ENCODE measurements around the gene MKRN2. TPM values are rescaled to one million over a fixed set of nuclear protein-coding genes. Genes with fewer than 3 reads are reported as not detected.
A peak's percentile ranks its signal among the peaks of the same experiment; 100 is the strongest.

The MKRN2 gene
- total RNA-seq, 2 experiments from 2014 or later, result 19.0 to 20.3 TPM

- Histone ChIP-seq H3K4me1 (ENCODE audit: insufficient read depth, low read length) (no peaks in the 10 kb centered on the region), H3K27me3 (ENCODE audit: control insufficient read depth in 1 of 2, insufficient read depth in 2 of 2, low read length in 2 of 2) (no peaks in the 10 kb centered on the region), H3K36me3 (ENCODE audit: insufficient read depth, low read length) (peaks cover 87% of the 10 kb centered on the region), H3K4me3 (ENCODE audit: low read length) (no peak overlapping the region), H3K27ac (ENCODE audit: low read depth in 1 of 2, low read length in 2 of 2) (no peak overlapping the region), H3K9me3 (ENCODE audit: control insufficient read depth in 1 of 2, insufficient read depth in 1 of 2, low read length in 2 of 2) (no peaks in the 10 kb centered on the region)
- Mint-ChIP-seq H3K4me3 (no peak overlapping the region), H3K9me3 (no peaks in the 10 kb centered on the region), H3K4me1 (ENCODE audit: low read depth) (no peaks in the 10 kb centered on the region), H3K27ac (no peak overlapping the region), H3K36me3 (ENCODE audit: low read depth) (peaks cover 95% of the 10 kb centered on the region), H3K27me3 (no peaks in the 10 kb centered on the region)
- DNase-seq (no peak), ATAC-seq (ENCODE audit: poor library complexity) (no peak)
- ChIA-PET POLR2A (interaction anchor here (1.3 kb wide), 1 partner anchor 14 kb away, joined by 5 read pairs; no protein-coding TSS in a partner anchor), CTCF (interaction anchor here (1.1 kb wide), 1 partner anchor 119 kb away, joined by 3 read pairs; no protein-coding TSS in a partner anchor)
- TF ChIP-seq, protein P1, sequence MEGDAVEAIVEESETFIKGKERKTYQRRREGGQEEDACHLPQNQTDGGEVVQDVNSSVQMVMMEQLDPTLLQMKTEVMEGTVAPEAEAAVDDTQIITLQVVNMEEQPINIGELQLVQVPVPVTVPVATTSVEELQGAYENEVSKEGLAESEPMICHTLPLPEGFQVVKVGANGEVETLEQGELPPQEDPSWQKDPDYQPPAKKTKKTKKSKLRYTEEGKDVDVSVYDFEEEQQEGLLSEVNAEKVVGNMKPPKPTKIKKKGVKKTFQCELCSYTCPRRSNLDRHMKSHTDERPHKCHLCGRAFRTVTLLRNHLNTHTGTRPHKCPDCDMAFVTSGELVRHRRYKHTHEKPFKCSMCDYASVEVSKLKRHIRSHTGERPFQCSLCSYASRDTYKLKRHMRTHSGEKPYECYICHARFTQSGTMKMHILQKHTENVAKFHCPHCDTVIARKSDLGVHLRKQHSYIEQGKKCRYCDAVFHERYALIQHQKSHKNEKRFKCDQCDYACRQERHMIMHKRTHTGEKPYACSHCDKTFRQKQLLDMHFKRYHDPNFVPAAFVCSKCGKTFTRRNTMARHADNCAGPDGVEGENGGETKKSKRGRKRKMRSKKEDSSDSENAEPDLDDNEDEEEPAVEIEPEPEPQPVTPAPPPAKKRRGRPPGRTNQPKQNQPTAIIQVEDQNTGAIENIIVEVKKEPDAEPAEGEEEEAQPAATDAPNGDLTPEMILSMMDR (IDR thresholded peaks at IDR 0.05), result no peak
- intact Hi-C loops (cut with DNase I, micrococcal nuclease), result no loop called here
Observed at GRCh38 chr3:12601072-12601471, 44.2 kb downstream of the MKRN2 start.

- Mint-ChIP-seq H3K4me3 (no peak overlapping the region), H3K9me3 (no peaks in the 10 kb centered on the region), H3K36me3 (ENCODE audit: low read depth) (peaks cover 97% of the 10 kb centered on the region), H3K27me3 (no peaks in the 10 kb centered on the region), H3K4me1 (ENCODE audit: low read depth) (peaks cover 12% of the 10 kb centered on the region), H3K27ac (peak overlapping the region; percentile 27)
- ChIA-PET POLR2A (no interaction called here), CTCF (no interaction called here)
- H3K4me1 ChIP-seq (ENCODE audit: insufficient read depth, low read length), result peaks cover 11% of the 10 kb centered on the region
- no peak overlapping the region for H3K27ac ChIP-seq (ENCODE audit: low read depth in 1 of 2, low read length in 2 of 2)
- no peak for ATAC-seq (ENCODE audit: poor library complexity)
- intact Hi-C loops (cut with DNase I, micrococcal nuclease), result no loop called here
- no peaks in the 10 kb centered on the region for H3K9me3 ChIP-seq (ENCODE audit: control insufficient read depth in 1 of 2, insufficient read depth in 1 of 2, low read length in 2 of 2)
- peaks cover 87% of the 10 kb centered on the region for H3K36me3 ChIP-seq (ENCODE audit: insufficient read depth, low read length)
- no peaks in the 10 kb centered on the region for H3K27me3 ChIP-seq (ENCODE audit: control insufficient read depth in 1 of 2, insufficient read depth in 2 of 2, low read length in 2 of 2)
- TF ChIP-seq, protein P1 (IDR thresholded peaks at IDR 0.05), result no peak
- no peak for DNase-seq
- H3K4me3 ChIP-seq (ENCODE audit: low read length), result no peak overlapping the region
Observed at GRCh38 chr3:12603969-12604368, 47.1 kb downstream of the MKRN2 start.

GRCh38 chr3:12608376-12608775 is 51.5 kb downstream of the MKRN2 start:
- POLR2A ChIA-PET, result interaction anchor here (1.2 kb wide), 1 partner anchor 18 kb away, joined by 3 read pairs; no protein-coding TSS in a partner anchor
- H3K36me3 ChIP-seq (ENCODE audit: insufficient read depth, low read length), result peaks cover 71% of the 10 kb centered on the region
- no peak overlapping the region for H3K4me3 ChIP-seq (ENCODE audit: low read length)
- Mint-ChIP-seq H3K4me3 (no peak overlapping the region), H3K36me3 (ENCODE audit: low read depth) (peaks cover 79% of the 10 kb centered on the region), H3K9me3 (no peaks in the 10 kb centered on the region), H3K4me1 (ENCODE audit: low read depth) (peaks cover 27% of the 10 kb centered on the region), H3K27ac (peak overlapping the region; percentile 18), H3K27me3 (no peaks in the 10 kb centered on the region)
- ATAC-seq (ENCODE audit: poor library complexity) (no peak), DNase-seq (no peak)
- intact Hi-C loops (cut with DNase I, micrococcal nuclease), result no loop called here
- H3K4me1 ChIP-seq (ENCODE audit: insufficient read depth, low read length), result peaks cover 11% of the 10 kb centered on the region
- H3K27ac ChIP-seq (ENCODE audit: low read depth in 1 of 2, low read length in 2 of 2), result no peak overlapping the region
- no peaks in the 10 kb centered on the region for H3K9me3 ChIP-seq (ENCODE audit: control insufficient read depth in 1 of 2, insufficient read depth in 1 of 2, low read length in 2 of 2)
- H3K27me3 ChIP-seq (ENCODE audit: control insufficient read depth in 1 of 2, insufficient read depth in 2 of 2, low read length in 2 of 2), result no peaks in the 10 kb centered on the region
- CTCF ChIA-PET, result interaction anchor here (0.7 to 1.1 kb wide), 2 partner anchors 9 to 241 kb away, joined by 3 read pairs; no protein-coding TSS in a partner anchor
- TF ChIP-seq, protein P1 (IDR thresholded peaks at IDR 0.05), result no peak

Measured in CD4-positive, alpha-beta T cell (primary cell).